GM12891 (cell line): ENCODE results near the gene OR52I1. TPM values are rescaled to one million over a fixed set of nuclear protein-coding genes. Genes with fewer than 3 reads are reported as not detected.

Experiments used
- DNase-seq: peaks from one replicate; pipeline ENCODE4 v3.0.0; 2011; ENCODE audit warnings: low spot score; ENCODE audit not compliant: insufficient read length
- FAIRE-seq: peaks from 2 replicates; lab custom pipeline; 2011; peaks lifted over from hg19 to GRCh38; lab: Jason Lieb, UNC
- PAX5 ChIP-seq: IDR thresholded peaks from 2 replicates; pipeline ENCODE4 v1.6.1; 2011; ENCODE audit warnings: low read length, moderate library complexity, mild to moderate bottlenecking; ENCODE audit not compliant: insufficient read depth, severe bottlenecking
- POLR2A ChIP-seq: IDR thresholded peaks from 2 replicates; pipeline ENCODE4 v1.6.1; 2011; ENCODE audit warnings: low read depth, low read length, control low read depth
- POLR2AphosphoS5 ChIP-seq: IDR thresholded peaks from 2 replicates; pipeline ENCODE4 v1.6.1; 2011; ENCODE audit warnings: low read depth, low read length, control low read depth
- POU2F2 ChIP-seq: IDR thresholded peaks from 2 replicates; pipeline ENCODE4 v1.6.1; 2011; ENCODE audit warnings: low read depth, mild to moderate bottlenecking, control low read depth, low read length, moderate library complexity
- SPI1 ChIP-seq: IDR thresholded peaks from 2 replicates; pipeline ENCODE4 v1.6.1; 2011; ENCODE audit warnings: low read depth, low read length, control low read depth
- TAF1 ChIP-seq: IDR thresholded peaks from 2 replicates; pipeline ENCODE4 v1.6.1; 2011; ENCODE audit warnings: low read depth, low read length, control low read depth
- polyA plus RNA-seq: library from polyadenylated mRNA; unstranded; fragments of >200 nt; gene quantifications from one replicate; pipeline ENCODE4 v1.2.1, GENCODE V29; 2012; ENCODE audit warnings: low read depth, missing spikeins, inconsistent platforms; ENCODE audit not compliant: missing spikeins

OR52I1 gene, protein sequence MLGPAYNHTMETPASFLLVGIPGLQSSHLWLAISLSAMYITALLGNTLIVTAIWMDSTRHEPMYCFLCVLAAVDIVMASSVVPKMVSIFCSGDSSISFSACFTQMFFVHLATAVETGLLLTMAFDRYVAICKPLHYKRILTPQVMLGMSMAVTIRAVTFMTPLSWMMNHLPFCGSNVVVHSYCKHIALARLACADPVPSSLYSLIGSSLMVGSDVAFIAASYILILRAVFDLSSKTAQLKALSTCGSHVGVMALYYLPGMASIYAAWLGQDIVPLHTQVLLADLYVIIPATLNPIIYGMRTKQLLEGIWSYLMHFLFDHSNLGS
- not detected for polyA plus RNA-seq

DNA sequence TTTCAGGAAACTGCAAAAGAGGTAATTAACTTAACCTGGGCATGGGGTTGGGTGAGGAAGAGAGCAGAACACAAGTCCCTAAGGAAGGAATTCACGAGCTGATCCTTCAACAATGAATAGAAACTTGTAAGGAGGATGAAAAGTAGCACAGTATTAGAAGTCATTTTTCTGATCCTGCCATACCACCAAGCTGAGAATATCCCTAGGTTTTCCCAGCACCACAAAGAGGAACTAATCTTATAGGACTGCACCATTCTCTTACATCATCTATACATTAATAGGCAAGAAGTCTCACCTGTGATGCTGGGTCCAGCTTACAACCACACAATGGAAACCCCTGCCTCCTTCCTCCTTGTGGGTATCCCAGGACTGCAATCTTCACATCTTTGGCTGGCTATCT is at the start of gene OR52I1:
Gene OR52I1, plus strand, starts transcription at position 301 of the 400 bp plus-strand sequence. Its CDS starts 0 bp downstream, at position 301.
- no peak for FAIRE-seq
- no peak for DNase-seq
- TF ChIP-seq PAX5 (no peak), TAF1 (no peak), POLR2A (no peak), SPI1 (no peak), POU2F2 (no peak), POLR2AphosphoS5 (no peak)

DNA sequence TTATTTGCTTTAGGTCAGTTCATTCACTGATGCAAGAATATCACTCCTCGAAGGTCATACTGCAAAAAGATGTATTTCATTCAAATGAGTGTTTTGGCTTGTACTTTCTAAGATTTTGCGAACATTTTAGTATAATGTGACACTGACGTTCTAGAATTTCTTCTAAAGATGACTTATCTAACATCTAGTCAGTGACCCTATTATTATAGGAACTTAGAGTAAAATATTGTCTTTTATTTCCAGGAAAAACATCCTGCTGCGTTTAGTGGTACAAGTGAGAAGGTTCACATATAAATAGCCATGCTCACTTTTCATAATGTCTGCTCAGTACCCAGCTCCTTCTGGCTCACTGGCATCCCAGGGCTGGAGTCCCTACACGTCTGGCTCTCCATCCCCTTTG is 48.9 kb upstream of the OR52I1 start, which contains the start of gene OR52M1:
Gene OR52M1, plus strand, starts transcription at position 301 of the 400 bp plus-strand sequence. Its CDS starts 0 bp downstream, at position 301.
- FAIRE-seq (no peak), DNase-seq (no peak)
- TF ChIP-seq POLR2AphosphoS5: no peak
- TF ChIP-seq SPI1: no peak

DNA sequence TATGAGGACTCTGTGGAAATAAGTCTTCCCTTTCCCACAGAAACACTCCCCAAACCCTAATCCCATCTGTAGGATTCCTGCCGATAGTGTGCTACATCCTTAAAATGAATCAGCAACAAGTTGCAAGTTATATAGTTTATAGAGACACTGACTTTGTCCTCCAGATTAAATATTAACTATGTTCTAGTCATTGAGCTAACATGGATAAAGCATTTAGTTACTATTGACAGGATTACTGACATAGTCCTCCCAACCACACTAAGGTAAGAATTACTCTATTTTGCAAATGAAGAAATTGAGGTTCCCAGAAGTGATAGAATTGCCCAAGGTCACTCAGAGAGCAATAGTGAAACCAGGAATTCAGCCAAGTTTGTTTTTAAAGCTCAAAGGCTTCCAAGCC is 47.0 kb upstream of the OR52I1 start:
- DNase-seq: no peak
- no peak for TF ChIP-seq TAF1
- TF ChIP-seq POLR2AphosphoS5: no peak
- TF ChIP-seq POLR2A: no peak
- no peak for TF ChIP-seq SPI1
- no peak for TF ChIP-seq PAX5
- FAIRE-seq: no peak

DNA sequence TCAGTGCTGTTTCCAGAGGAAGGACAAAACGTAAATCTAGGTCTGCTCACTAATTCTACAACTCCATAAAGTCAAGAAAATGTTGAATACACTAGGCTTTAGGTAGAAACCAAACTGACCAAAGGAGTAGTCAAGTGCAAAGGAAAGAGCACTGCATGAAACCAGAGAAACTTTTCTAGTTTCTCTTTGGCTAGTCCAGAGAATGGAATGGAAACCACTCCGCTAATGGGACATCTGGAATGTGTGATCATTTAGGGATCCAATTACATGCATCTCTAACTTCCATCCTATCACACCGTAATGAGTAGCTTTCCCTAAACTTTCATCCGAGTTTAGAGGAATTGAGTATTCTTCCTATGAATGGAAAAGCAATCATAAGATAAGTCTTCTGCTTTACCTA is 46.4 kb upstream of the OR52I1 start:
- no peak for DNase-seq
- FAIRE-seq: no peak
- TF ChIP-seq POLR2A (no peak), TAF1 (no peak), SPI1 (no peak), PAX5 (no peak), POLR2AphosphoS5 (no peak), POU2F2 (no peak)

DNA sequence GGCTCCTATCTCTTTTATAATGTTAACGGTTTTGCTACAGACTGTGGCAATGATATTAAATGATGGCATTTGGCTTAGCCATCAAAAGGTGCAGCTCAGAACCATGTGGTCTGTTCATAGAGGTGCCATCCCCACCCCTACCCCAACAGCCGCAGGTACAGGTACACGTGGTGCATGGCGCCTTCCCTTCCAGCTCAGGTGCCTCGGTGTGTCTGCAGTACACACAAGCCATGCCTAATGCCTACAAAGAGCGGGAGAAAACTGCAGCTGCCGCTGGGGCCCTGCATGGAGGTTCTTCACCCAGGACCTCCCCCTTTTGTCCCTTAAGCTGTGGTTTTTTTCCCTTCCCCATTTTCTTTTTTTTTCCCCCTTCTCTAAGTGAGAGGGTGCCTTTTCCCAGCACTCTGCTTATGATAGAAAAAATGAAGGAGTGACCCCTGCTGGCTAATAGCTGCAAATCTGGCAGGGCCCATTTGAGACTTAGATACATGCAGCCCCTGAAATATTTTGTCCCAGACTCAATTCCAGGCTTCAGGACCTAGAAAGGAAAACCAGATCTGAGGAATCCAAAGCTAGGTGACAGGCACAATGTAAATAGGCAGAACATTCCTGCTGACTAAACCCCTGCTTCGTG is 42.4 kb upstream of the OR52I1 start:
- DNase-seq (no peak), FAIRE-seq (no peak)
- TF ChIP-seq POLR2AphosphoS5: no peak
- no peak for TF ChIP-seq POLR2A
- TF ChIP-seq SPI1: no peak
- no peak for TF ChIP-seq POU2F2
- TF ChIP-seq PAX5: no peak
- no peak for TF ChIP-seq TAF1

DNA sequence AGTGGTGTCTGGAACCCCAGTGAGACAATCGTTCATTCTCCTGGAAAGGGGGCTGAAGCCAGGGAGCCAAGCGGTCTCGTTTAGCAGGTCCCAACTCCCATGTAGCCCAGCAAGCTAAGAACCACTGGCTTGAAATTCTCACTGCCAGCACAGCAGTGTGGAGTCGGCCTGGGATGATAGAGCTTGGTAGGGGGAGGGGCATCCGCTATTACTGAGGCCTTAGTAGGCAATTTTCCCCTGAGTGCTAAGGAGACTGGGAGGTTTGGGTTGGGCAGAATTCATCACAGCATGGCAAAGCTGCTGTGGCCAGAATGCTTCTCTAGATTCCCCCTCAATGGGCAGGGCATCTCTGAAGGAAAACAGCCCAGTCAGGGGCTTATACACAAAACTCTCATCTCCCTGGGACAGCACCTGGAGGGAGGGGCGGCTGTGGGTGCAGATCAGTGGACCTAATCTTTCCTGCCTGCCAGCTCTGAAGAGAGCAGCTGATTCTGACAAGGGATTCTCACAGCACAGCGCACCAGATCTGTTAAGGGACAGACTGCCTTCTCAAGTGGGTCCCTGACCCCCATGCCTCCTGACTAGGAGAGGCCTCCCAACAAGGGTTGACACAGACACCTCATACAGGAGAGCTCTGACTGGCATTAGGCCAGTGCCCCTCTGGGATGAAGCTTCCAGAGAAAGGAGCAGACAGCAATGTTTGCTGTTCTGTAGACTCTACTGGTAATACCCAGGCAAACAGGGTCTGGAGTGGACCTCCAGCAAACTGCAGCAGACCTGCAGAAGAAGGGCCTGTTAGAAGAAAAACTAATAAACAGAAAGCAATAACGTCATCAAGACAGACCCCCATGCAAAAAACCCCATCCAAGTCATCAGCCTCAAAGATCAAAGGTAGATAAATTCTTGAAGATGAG is 34.1 kb upstream of the OR52I1 start:
- no peak for FAIRE-seq
- TF ChIP-seq TAF1: no peak
- no peak for TF ChIP-seq POLR2AphosphoS5
- no peak for TF ChIP-seq SPI1
- no peak for TF ChIP-seq POU2F2
- no peak for TF ChIP-seq PAX5
- no peak for TF ChIP-seq POLR2A
- DNase-seq: no peak

DNA sequence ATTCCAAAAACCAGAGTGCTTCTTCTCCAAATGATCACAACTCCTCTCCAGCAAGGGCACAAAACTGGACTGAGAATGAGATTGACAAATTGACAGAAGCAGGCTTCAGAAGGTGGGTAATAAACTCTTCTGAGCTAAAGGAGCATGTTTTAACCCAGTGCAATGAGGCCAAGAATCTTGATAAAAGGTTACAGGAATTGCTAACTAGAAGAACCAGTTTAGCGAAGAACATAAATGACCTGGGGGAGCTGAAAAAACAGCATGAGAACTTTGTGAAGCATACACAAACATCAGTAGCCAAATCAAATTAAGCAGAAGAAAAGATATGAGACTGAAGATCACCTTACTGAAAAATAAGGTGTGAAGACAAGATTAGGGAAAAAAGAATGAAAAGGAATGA is 33.4 kb upstream of the OR52I1 start:
- no peak for DNase-seq
- no peak for FAIRE-seq
- TF ChIP-seq PAX5: no peak
- no peak for TF ChIP-seq POLR2A
- no peak for TF ChIP-seq POLR2AphosphoS5
- no peak for TF ChIP-seq TAF1
- no peak for TF ChIP-seq SPI1
- no peak for TF ChIP-seq POU2F2

DNA sequence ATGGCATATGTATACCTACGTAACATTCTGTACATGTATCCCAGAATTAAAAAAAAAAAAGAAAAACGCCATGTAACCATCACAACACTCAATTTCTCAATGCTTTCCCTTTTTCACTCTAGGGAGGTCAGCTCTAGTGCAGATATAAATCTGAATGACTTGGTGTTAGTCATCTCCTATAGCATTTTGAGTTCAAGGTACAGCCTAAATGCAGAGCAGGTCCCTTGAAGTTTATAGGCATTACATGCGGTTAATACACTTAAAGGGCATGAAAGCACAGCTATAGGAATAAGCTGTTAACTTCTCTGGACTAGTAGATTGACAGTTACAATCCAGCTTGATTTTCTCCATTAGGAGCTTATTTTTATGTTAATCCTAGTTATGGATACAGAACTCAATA is 28.5 kb upstream of the OR52I1 start:
- DNase-seq: no peak
- TF ChIP-seq POU2F2 (no peak), POLR2A (no peak), PAX5 (no peak), TAF1 (no peak), SPI1 (no peak), POLR2AphosphoS5 (no peak)
- no peak for FAIRE-seq

DNA sequence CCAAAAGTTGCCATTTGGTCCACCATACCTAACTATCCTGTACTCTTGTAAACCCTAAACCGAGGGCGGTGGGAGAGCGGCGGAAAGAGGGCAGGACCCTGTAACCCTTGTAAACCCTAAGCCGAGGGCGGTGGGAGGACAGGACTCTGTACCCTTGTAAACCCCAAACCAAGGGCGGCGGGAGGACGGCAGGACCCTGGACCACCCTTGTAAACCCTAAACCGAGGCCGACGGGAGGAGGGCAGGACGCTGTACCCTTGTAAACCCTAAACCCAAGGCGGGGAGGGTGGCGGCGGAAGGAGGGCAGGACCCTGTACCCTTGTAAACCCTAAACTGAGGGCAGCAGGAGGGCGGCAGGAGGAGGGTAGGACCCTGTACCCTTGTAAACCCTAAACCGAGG is 24.8 kb upstream of the OR52I1 start:
- FAIRE-seq (no peak), DNase-seq (no peak)
- TF ChIP-seq PAX5 (no peak), TAF1 (no peak), SPI1 (no peak), POLR2A (no peak), POU2F2 (no peak), POLR2AphosphoS5 (no peak)
